VCaP (cell line): ENCODE data around the gene SIRPA.

ENCODE experiments used
- H3K27ac ChIP-seq: fragments of 450-650 bp; 2 replicates; pipeline ENCODE4 v1.5.1; 2017
- CTCF ChIP-seq: fragments of 450-650 bp; conservative IDR thresholded peaks from 2 replicates; pipeline ENCODE4 v1.5.1; 2017; ENCODE audit warnings: mild to moderate bottlenecking, moderate library complexity

The SIRPA gene

GRCh38 chr20:1934721-1935573 is 39.7 kb downstream of the SIRPA start:
- no peak overlapping the region for H3K27ac ChIP-seq
- no peak for TF ChIP-seq CTCF

- peak overlapping the region; percentile 59 for H3K27ac ChIP-seq
- TF ChIP-seq CTCF, result no peak
These were observed 40.6 kb downstream of the SIRPA start for GRCh38 chr20:1935696-1936366.

GRCh38 chr20:1937316-1937976 is 42.2 kb downstream of the SIRPA start:
- no peak overlapping the region for H3K27ac ChIP-seq
- TF ChIP-seq CTCF, result no peak

GRCh38 chr20:1938464-1939269 is 43.5 kb downstream of the SIRPA start:
- no peak overlapping the region for H3K27ac ChIP-seq

GRCh38 chr20:1939270-1939595 is 44.0 kb downstream of the SIRPA start:
- H3K27ac ChIP-seq, result no peak overlapping the region
- TF ChIP-seq CTCF, result no peak

More at GRCh38 chr20:1938464-1939269, 43.5 kb downstream of the SIRPA start:
- no peak for TF ChIP-seq CTCF

- TF ChIP-seq CTCF, result no peak
These were observed 45.4 kb downstream of the SIRPA start for GRCh38 chr20:1940581-1940980.

More at GRCh38 chr20:1940581-1940980, 45.4 kb downstream of the SIRPA start:
- no peak overlapping the region for H3K27ac ChIP-seq
